ENCODE measurements around the gene KDSR.

DNA sequence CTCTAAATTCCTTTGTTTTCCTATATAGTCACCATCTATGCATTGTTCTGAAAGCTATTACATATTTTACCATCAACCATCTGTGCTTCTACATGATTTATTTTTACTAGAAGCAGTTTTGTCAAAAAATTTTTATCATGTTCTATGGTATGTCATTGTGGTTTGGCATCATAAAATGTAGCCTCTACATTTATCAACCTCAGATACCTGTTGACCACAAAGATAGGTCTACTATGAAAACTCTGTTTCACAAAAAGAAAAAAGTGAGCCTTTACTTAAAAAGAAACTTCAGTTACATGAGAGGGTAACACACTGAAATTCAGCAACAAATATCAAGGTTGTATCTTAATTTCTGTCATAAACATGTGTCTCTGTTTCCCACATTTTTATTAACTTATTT is 51.1 kb downstream of the KDSR start:
- no peak for TF ChIP-seq EZH2 (IDR thresholded peaks at IDR 0.05; ENCODE audit: borderline replicate concordance, low read length)
- TF ChIP-seq CTCF (conservative IDR thresholded peaks at IDR 0.05 in 1 of 2, IDR thresholded peaks at IDR 0.05 in 1 of 2; ENCODE audit: extremely low read depth in 1 of 2, insufficient read depth in 1 of 2, low read depth in 1 of 2, low read length in 2 of 2): no peak
